Kidney (tissue), 14 donors: Measurements from ENCODE around the gene MIPEP. TPM values are rescaled to one million over a fixed set of nuclear protein-coding genes. Genes with fewer than 3 reads are reported as not detected.

Experiments used
- DNase-seq, 5 donors: peaks; one replicate each; pipeline ENCODE4 v3.0.0-alpha.2; 2013 to 2020
- FAIRE-seq: peaks from 2 replicates; lab custom pipeline; 2012; peaks lifted over from hg19 to GRCh38; lab: Jason Lieb, UNC
- H3K27ac ChIP-seq, 2 donors: one replicate each; pipeline ENCODE4 v1.7.0; 2013; ENCODE audit warnings: low read depth in 2 of 2, low read length in 2 of 2, inconsistent platforms in 1 of 2
- H3K27me3 ChIP-seq: one replicate; pipeline ENCODE4 v1.7.1; 2013; ENCODE audit warnings: low read length, inconsistent platforms; ENCODE audit not compliant: control insufficient read depth, insufficient read depth
- H3K36me3 ChIP-seq, 3 donors: one replicate each; pipeline versions ENCODE4 v1.7.0 to v1.7.1; 2013; ENCODE audit warnings: low read length in 3 of 3, control low read depth in 1 of 3, inconsistent platforms in 1 of 3; ENCODE audit not compliant: insufficient read depth in 3 of 3, control insufficient read depth in 2 of 3
- H3K4me1 ChIP-seq, 3 donors: one replicate each; pipeline versions ENCODE4 v1.7.0 to v1.7.1; 2013; ENCODE audit warnings: low read length in 3 of 3, inconsistent platforms in 1 of 3, low read depth in 1 of 3; ENCODE audit not compliant: control insufficient read depth in 2 of 3, insufficient read depth in 2 of 3
- H3K4me3 ChIP-seq, 3 donors: one replicate each; pipeline versions ENCODE4 v1.7.0 to v1.8.1; 2013; ENCODE audit warnings: low read length in 3 of 3, control low read depth in 1 of 3, inconsistent platforms in 1 of 3
- H3K9ac ChIP-seq, 3 donors: one replicate each; pipeline versions ENCODE4 v1.7.0 to v1.7.1; 2013; ENCODE audit warnings: low read length in 3 of 3, control low read depth in 1 of 3, inconsistent platforms in 1 of 3
- H3K9me3 ChIP-seq, 3 donors: one replicate each; pipeline versions ENCODE4 v1.7.0 to v1.7.1; 2013; ENCODE audit warnings: low read length in 3 of 3, control low read depth in 1 of 3, inconsistent platforms in 1 of 3; ENCODE audit not compliant: control insufficient read depth in 2 of 3, insufficient read depth in 1 of 3
- CTCF ChIP-seq: IDR thresholded peaks from 3 replicates; pipeline ENCODE4 v1.5.1; 2012; ENCODE audit warnings: mild to moderate bottlenecking, moderate library complexity, borderline replicate concordance; ENCODE audit not compliant: insufficient read depth; ENCODE audit errors: extremely low read depth
- intact Hi-C: fragments of 100-400 bp; cut with DNase I; formaldehyde crosslinking; loops from one replicate; pipeline ENCODE4 v1.11.1; 2022
- polyA plus RNA-seq: library from polyadenylated mRNA; stranded (reverse); fragments of 350-450 nt; fragmentation: Illumina TruSeq; extraction: RNeasy Lipid Tissue Mini Kit (QIAGEN cat#74804); gene quantifications from one replicate; pipeline ENCODE4 v1.2.3, GENCODE V29; 2014; ENCODE audit warnings: low read depth, low replicate concordance; ENCODE audit not compliant: insufficient read depth
- total RNA-seq: library from RNA; stranded (reverse); fragmentation: NEBNext Ultra II Directional; extraction: Animal tissue kit (Norgen Biotek cat#: 25700); gene quantifications from one replicate; pipeline ENCODE4 v1.2.1, GENCODE V29; 2021
- donor health status: control.
- donor health status: control.
- donor health status: control.
- donor health status: control.
- donor health status: control.
- donor health status: DM: yes; HTN: yes; CAD: no.
- donor health status: Normal renal cell carcinoma (clear cell type).

The MIPEP gene
- total and polyA plus RNA-seq, 2 donors from 2014 or later, result 29.1 to 46.8 TPM

- Histone ChIP-seq H3K36me3 (no peaks in the 10 kb centered on the region), H3K9ac (no peak overlapping the region), H3K4me1 (peaks cover 0 to 6% (median 0%) of the 10 kb centered on the region in 3 donors), H3K4me3 (no peak overlapping the region), H3K27ac (no peak overlapping the region), H3K27me3 (no peaks in the 10 kb centered on the region), H3K9me3 (no peaks in the 10 kb centered on the region)
- FAIRE-seq (no peak), DNase-seq (no peak)
- intact Hi-C loops, result no loop called here
- no peak for TF ChIP-seq CTCF
These were observed 98.5 kb downstream of the MIPEP start for GRCh38 chr13:23790577-23791170.

DNA sequence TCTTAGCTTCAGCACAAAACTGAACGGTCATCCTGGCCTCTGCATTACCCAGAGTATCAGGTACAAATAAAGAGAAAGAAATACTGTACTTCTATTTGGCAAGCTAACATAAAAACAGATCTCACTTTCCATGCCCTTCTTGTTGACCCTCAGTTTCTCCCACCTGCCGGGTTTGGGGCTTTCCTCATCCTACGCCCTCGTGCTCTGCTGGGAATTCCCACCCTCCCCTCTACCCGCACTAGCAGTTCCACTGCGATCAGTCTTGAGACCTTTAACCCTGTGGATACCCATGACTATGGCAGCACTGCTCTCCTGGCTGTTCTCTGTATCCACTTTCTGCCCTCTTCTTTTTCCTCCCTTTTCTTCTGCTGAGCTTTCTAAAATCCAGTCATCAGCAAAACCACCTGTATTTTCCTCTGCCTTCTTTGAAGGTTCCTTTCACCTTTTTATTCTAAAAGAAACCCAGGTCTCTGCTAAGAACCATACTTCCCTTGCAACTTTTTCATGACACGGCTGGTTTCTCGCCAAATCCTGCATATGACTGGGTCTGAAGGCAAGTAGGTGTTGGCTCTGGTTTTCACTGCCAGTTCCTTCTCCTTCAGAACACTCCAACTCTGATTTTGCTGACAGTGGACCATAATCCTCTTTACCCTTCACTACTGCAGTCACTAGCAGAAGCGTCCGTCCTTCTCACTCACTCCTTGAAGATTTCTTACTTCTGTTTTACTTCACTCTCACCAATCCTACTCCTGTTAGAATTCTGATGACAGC is 99.4 kb downstream of the MIPEP start:
- Histone ChIP-seq H3K9me3 (no peaks in the 10 kb centered on the region), H3K27ac (no peak overlapping the region), H3K36me3 (no peaks in the 10 kb centered on the region), H3K4me3 (no peak overlapping the region), H3K9ac (no peak overlapping the region), H3K4me1 (peaks cover 0 to 6% (median 0%) of the 10 kb centered on the region in 3 donors), H3K27me3 (no peaks in the 10 kb centered on the region)
- FAIRE-seq (no peak), DNase-seq (no peak)
- no peak for TF ChIP-seq CTCF
- intact Hi-C loops, result no loop called here

DNA sequence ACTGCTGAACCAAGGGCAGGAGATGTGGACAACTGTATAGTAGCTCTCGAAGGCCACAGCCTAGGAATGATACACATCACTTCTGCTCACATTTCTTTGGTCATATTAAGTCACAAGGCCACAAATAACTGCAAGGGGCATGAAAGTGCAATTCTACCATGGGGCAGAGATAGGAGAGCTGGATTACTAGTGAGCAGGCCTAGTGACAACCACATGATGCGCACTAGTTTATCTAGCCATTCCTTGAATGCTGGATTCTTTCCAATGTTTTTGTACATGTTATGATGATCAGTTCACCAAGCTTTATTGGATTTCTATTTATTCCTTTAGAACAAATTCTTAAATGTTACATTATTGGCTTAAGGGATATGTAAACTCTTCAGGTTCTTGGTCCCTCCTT is 100.7 kb downstream of the MIPEP start:
- H3K27ac ChIP-seq, result no peak overlapping the region
- no peak for TF ChIP-seq CTCF
- H3K9ac ChIP-seq, result no peak overlapping the region
- no peak for DNase-seq
- intact Hi-C loops, result no loop called here
- peaks cover 0 to 6% (median 0%) of the 10 kb centered on the region in 3 donors for H3K4me1 ChIP-seq
- no peak for FAIRE-seq
- H3K36me3 ChIP-seq, result no peaks in the 10 kb centered on the region
- H3K27me3 ChIP-seq, result no peaks in the 10 kb centered on the region
- no peaks in the 10 kb centered on the region for H3K9me3 ChIP-seq
- H3K4me3 ChIP-seq, result no peak overlapping the region
